ENCODE data around the gene C4orf51.

GRCh38 chr4:145679991-145680455 lies at the start of gene C4orf51:
- no peak for TF ChIP-seq CTCF (IDR thresholded peaks at IDR 0.05 in 8 of 11, conservative IDR thresholded peaks at IDR 0.05 in 3 of 11)
- TF ChIP-seq POLR2AphosphoS5 (IDR thresholded peaks at IDR 0.05): no peak
- TF ChIP-seq POLR2A (IDR thresholded peaks at IDR 0.05): no peak

Measured in spleen (tissue), 7 donors.